Stimulated activated CD8-positive, alpha-beta memory T cell treated with anti-CD3 and anti-CD28 coated beads, Interleukin-7, amount 100 ng/mL, for 48 hours (primary cell): Measurements from ENCODE around the gene POM121L2.
"Not testable (repeated sequence)": the region's sequence is repeated elsewhere in the genome, so short reads cannot be mapped to it uniquely, and the experiment has no call there.

Experiments
- DNase-seq, 2 donors: peaks; one replicate each; pipeline ENCODE4 v3.0.0-alpha.2; 2020; ENCODE audit warnings: low read depth in 1 of 2; ENCODE audit errors: extremely low read depth in 1 of 2

The POM121L2 gene

GRCh38 chr6:27294409-27294808 lies 17.7 kb downstream of the POM121L2 start:
- DNase-seq = no peak

GRCh38 chr6:27293436-27294098 lies 18.5 kb downstream of the POM121L2 start:
- no peak for DNase-seq

- DNase-seq = no peak
Observed at GRCh38 chr6:27290850-27291208, 21.2 kb downstream of the POM121L2 start.

- no peak for DNase-seq
Observed at GRCh38 chr6:27290065-27290849, 21.8 kb downstream of the POM121L2 start.

- DNase-seq = no peak
Observed at GRCh38 chr6:27288136-27289044, 23.7 kb downstream of the POM121L2 start.

GRCh38 chr6:27287751-27288135 lies 24.3 kb downstream of the POM121L2 start:
- no peak for DNase-seq

GRCh38 chr6:27286141-27286540 lies 25.9 kb downstream of the POM121L2 start:
- no peak for DNase-seq

- no peak for DNase-seq
Observed at GRCh38 chr6:27283279-27283678, 28.8 kb downstream of the POM121L2 start.

- DNase-seq = no peak
Observed at GRCh38 chr6:27281569-27281968, 30.5 kb downstream of the POM121L2 start.

- no peak for DNase-seq
Observed at GRCh38 chr6:27281105-27281539, 31.0 kb downstream of the POM121L2 start.

- no peak for DNase-seq
Observed at GRCh38 chr6:27280540-27281000, 31.5 kb downstream of the POM121L2 start.

- DNase-seq = peak; percentile 19 to 31
Observed at GRCh38 chr6:27280064-27280539, 32.0 kb downstream of the POM121L2 start.

- DNase-seq = no peak
Observed at GRCh38 chr6:27279513-27280063, 32.5 kb downstream of the POM121L2 start.

- peak in 1 of 2 donors; percentile 17 for DNase-seq
Observed at GRCh38 chr6:27275025-27275956, 36.8 kb downstream of the POM121L2 start.

- DNase-seq = no peak
Observed at GRCh38 chr6:27273783-27274182, 38.3 kb downstream of the POM121L2 start.

- no peak for DNase-seq
Observed at GRCh38 chr6:27268803-27269202, 43.3 kb downstream of the POM121L2 start.

GRCh38 chr6:27267857-27268434 lies 44.1 kb downstream of the POM121L2 start:
- no peak for DNase-seq

- DNase-seq = not testable (repeated sequence)
Observed at GRCh38 chr6:27267003-27267402, 45.1 kb downstream of the POM121L2 start.

- no peak for DNase-seq
Observed at GRCh38 chr6:27263886-27264285, 48.2 kb downstream of the POM121L2 start.
